IPS-18c (cell line): Measurements from ENCODE around the gene MAFB.

Experiments
- H3K4me3 ChIP-seq: 2 replicates; pipeline ENCODE4 v1.7.0; 2013; ENCODE audit warnings: low read depth, mild to moderate bottlenecking, low read length, moderate library complexity; ENCODE audit not compliant: insufficient read depth
- H3K9me3 ChIP-seq: one replicate; pipeline ENCODE4 v1.6.1; 2013; ENCODE audit warnings: mild to moderate bottlenecking, low read length, moderate library complexity; ENCODE audit not compliant: control insufficient read depth, insufficient read depth

The MAFB gene

GRCh38 chr20:40673442-40673841, 15.6 kb downstream of the MAFB start:
- H3K4me3 ChIP-seq, result no peak overlapping the region
- no peaks in the 10 kb centered on the region for H3K9me3 ChIP-seq

- no peaks in the 10 kb centered on the region for H3K9me3 ChIP-seq
These were observed 16.9 kb downstream of the MAFB start for GRCh38 chr20:40672095-40672494.

GRCh38 chr20:40670253-40670652, 18.8 kb downstream of the MAFB start:
- Histone ChIP-seq H3K4me3 (no peak overlapping the region), H3K9me3 (no peaks in the 10 kb centered on the region)

More at GRCh38 chr20:40672095-40672494, 16.9 kb downstream of the MAFB start:
- H3K4me3 ChIP-seq, result no peak overlapping the region

GRCh38 chr20:40669692-40670091, 19.3 kb downstream of the MAFB start:
- H3K4me3 ChIP-seq, result no peak overlapping the region
- no peaks in the 10 kb centered on the region for H3K9me3 ChIP-seq

GRCh38 chr20:40668449-40669228, 20.4 kb downstream of the MAFB start:
- no peaks in the 10 kb centered on the region for H3K9me3 ChIP-seq
- no peak overlapping the region for H3K4me3 ChIP-seq

- no peaks in the 10 kb centered on the region for H3K9me3 ChIP-seq
- no peak overlapping the region for H3K4me3 ChIP-seq
These were observed 21.5 kb downstream of the MAFB start for GRCh38 chr20:40667503-40667902.

- no peaks in the 10 kb centered on the region for H3K9me3 ChIP-seq
- no peak overlapping the region for H3K4me3 ChIP-seq
These were observed 22.7 kb downstream of the MAFB start for GRCh38 chr20:40666336-40666735.

- no peak overlapping the region for H3K4me3 ChIP-seq
- H3K9me3 ChIP-seq, result no peaks in the 10 kb centered on the region
These were observed 24.1 kb downstream of the MAFB start for GRCh38 chr20:40664891-40665290.

GRCh38 chr20:40663991-40664880, 24.8 kb downstream of the MAFB start:
- Histone ChIP-seq H3K9me3 (no peaks in the 10 kb centered on the region), H3K4me3 (no peak overlapping the region)

- Histone ChIP-seq H3K9me3 (no peaks in the 10 kb centered on the region), H3K4me3 (no peak overlapping the region)
These were observed 25.7 kb downstream of the MAFB start for GRCh38 chr20:40663304-40663790.

- H3K9me3 ChIP-seq, result no peaks in the 10 kb centered on the region
These were observed 29.5 kb downstream of the MAFB start for GRCh38 chr20:40659567-40659966.

GRCh38 chr20:40658509-40658908, 30.5 kb downstream of the MAFB start:
- Histone ChIP-seq H3K4me3 (no peak overlapping the region), H3K9me3 (no peaks in the 10 kb centered on the region)

More at GRCh38 chr20:40659567-40659966, 29.5 kb downstream of the MAFB start:
- no peak overlapping the region for H3K4me3 ChIP-seq

- H3K4me3 ChIP-seq, result no peak overlapping the region
- H3K9me3 ChIP-seq, result no peaks in the 10 kb centered on the region
These were observed 31.5 kb downstream of the MAFB start for GRCh38 chr20:40657526-40657925.

- no peaks in the 10 kb centered on the region for H3K9me3 ChIP-seq
- H3K4me3 ChIP-seq, result no peak overlapping the region
These were observed 33.6 kb downstream of the MAFB start for GRCh38 chr20:40655451-40655850.

GRCh38 chr20:40654876-40655275, 34.2 kb downstream of the MAFB start:
- no peak overlapping the region for H3K4me3 ChIP-seq
- no peaks in the 10 kb centered on the region for H3K9me3 ChIP-seq

GRCh38 chr20:40652441-40652987, 36.5 kb downstream of the MAFB start:
- no peaks in the 10 kb centered on the region for H3K9me3 ChIP-seq
- H3K4me3 ChIP-seq, result no peak overlapping the region

- H3K9me3 ChIP-seq, result no peaks in the 10 kb centered on the region
- no peak overlapping the region for H3K4me3 ChIP-seq
These were observed 37.9 kb downstream of the MAFB start for GRCh38 chr20:40651151-40651550.

GRCh38 chr20:40650707-40651106, 38.3 kb downstream of the MAFB start:
- Histone ChIP-seq H3K9me3 (no peaks in the 10 kb centered on the region), H3K4me3 (no peak overlapping the region)
